Esophagus muscularis mucosa (tissue), 4 donors: ENCODE data around the gene TGFBI.

ENCODE experiments used
- CTCF ChIP-seq, 3 experiments: fragments of 200-600 bp in 2 of 3; fragments of 450-650 bp in 1 of 3; sonication (generic) in 2 of 3; IDR thresholded peaks; one replicate each; pipeline ENCODE4 v1.5.1; 2017 to 2019; ENCODE audit warnings: antibody characterized with exemption in 3 of 3, mild to moderate bottlenecking in 2 of 3, moderate library complexity in 1 of 3
- EP300 ChIP-seq: sonication (generic); formaldehyde crosslinking; IDR thresholded peaks from one replicate; pipeline ENCODE4 v1.6.1; 2017; ENCODE audit warnings: antibody characterized with exemption
- POLR2A ChIP-seq: fragments of 450-650 bp; IDR thresholded peaks from one replicate; pipeline ENCODE4 v1.6.1; 2017; ENCODE audit warnings: antibody characterized with exemption, moderate library complexity, mild to moderate bottlenecking, low read depth

DNA sequence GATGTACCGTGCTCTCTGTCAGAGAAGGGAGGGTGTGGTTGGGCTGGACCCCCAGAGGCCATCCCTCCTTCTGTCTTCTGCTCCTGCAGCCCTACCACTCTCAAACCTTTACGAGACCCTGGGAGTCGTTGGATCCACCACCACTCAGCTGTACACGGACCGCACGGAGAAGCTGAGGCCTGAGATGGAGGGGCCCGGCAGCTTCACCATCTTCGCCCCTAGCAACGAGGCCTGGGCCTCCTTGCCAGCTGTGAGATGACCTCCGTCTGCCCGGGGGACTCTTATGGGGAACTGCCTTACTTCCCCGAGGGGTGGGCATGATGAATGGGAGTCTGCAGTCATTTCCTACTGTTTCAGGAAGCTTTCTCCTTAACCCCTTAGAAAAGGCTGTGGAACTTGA, 17.5 kb downstream of the TGFBI start:
- TF ChIP-seq CTCF (IDR thresholded peaks at IDR 0.05) (no peak), EP300 (no peak), POLR2A (no peak)
